ENCODE data around the gene SLC34A3.

The SLC34A3 gene

DNA sequence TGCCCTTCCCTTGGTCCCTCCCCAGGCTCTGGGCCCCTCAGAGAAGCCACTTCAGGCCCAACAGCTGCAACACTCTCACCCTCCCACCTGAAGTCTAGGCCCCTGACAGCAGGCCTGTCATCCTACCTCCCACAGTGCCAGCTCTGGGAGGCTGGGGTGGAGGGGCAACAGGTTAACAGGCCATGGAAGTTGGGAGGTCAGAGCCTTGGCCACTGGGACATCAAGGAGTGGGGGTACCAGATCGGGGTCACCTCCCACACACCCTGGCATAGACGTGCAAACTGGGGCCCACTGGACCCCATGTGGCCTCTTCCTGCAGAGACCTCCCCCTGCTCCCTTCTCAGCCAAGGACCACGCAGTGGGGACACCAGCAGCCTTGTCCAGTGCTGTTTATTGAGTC, 39.5 kb upstream of the SLC34A3 start:
- no peak for TF ChIP-seq CTCF (IDR thresholded peaks at IDR 0.05; ENCODE audit: low read depth, low read length)
- DNase-seq (ENCODE audit: low read depth in 2 of 2), result no peak
- no peak overlapping the region for H3K4me3 ChIP-seq (replicated peaks in 1 of 2; ENCODE audit: low read depth in 2 of 2, low read length in 2 of 2)

DNA sequence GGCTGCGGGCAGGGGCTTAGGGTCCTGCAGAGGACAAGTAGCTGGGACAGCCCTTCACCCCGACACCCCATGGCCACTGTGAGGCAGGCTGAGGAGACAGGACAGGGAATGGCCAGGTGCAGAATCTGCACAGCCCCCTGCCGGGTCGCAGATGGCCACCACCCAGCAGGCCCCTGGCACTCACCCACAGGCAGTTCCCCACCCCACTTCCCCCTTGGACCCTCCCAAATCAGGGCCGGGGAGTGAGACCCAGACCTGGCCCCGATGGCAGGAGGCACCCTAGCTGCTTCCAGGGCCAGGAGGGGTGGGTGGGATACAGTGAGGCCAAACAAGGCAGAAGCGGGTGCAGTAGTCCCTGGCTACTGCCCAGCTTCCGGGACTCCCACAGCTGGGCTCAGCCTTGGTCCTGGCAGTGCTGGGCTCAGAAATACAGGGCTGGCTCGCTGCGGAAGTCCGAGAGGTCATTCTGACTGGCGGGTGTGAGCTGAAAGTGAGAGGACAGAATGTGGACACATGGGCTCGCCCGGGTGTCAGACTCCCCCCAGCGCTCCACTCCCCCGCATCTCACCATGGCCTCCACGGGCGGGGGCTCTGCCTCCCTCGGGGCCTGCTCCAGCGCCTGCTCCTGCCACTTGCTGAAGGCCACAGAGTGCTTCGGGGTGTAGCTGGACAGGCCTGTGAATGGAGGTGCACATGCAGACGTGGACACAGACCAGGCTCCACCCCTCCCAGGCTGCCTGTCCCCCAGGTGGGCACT, 38.8 kb upstream of the SLC34A3 start:
- DNase-seq (ENCODE audit: low read depth in 2 of 2), result no peak
- no peak for TF ChIP-seq CTCF (IDR thresholded peaks at IDR 0.05; ENCODE audit: low read depth, low read length)

GRCh38 chr9:137192448-137192780, 38.3 kb upstream of the SLC34A3 start:
- H3K4me3 ChIP-seq (replicated peaks in 1 of 2; ENCODE audit: low read depth in 2 of 2, low read length in 2 of 2), result no peak overlapping the region
- TF ChIP-seq CTCF (IDR thresholded peaks at IDR 0.05; ENCODE audit: low read depth, low read length), result no peak
- DNase-seq (ENCODE audit: low read depth in 2 of 2), result no peak

More for the DNA sequence above, 38.8 kb upstream of the SLC34A3 start:
- H3K4me3 ChIP-seq (replicated peaks in 1 of 2; ENCODE audit: low read depth in 2 of 2, low read length in 2 of 2), result no peak overlapping the region

- no peak for DNase-seq (ENCODE audit: low read depth in 2 of 2)
- no peak for TF ChIP-seq CTCF (IDR thresholded peaks at IDR 0.05; ENCODE audit: low read depth, low read length)
- H3K4me3 ChIP-seq (replicated peaks in 1 of 2; ENCODE audit: low read depth in 2 of 2, low read length in 2 of 2), result no peak overlapping the region
Observed at GRCh38 chr9:137192859-137193258, 37.8 kb upstream of the SLC34A3 start.

GRCh38 chr9:137193771-137194170, 36.9 kb upstream of the SLC34A3 start:
- TF ChIP-seq CTCF (IDR thresholded peaks at IDR 0.05; ENCODE audit: low read depth, low read length), result no peak
- H3K4me3 ChIP-seq (replicated peaks in 1 of 2; ENCODE audit: low read depth in 2 of 2, low read length in 2 of 2), result no peak overlapping the region

DNA sequence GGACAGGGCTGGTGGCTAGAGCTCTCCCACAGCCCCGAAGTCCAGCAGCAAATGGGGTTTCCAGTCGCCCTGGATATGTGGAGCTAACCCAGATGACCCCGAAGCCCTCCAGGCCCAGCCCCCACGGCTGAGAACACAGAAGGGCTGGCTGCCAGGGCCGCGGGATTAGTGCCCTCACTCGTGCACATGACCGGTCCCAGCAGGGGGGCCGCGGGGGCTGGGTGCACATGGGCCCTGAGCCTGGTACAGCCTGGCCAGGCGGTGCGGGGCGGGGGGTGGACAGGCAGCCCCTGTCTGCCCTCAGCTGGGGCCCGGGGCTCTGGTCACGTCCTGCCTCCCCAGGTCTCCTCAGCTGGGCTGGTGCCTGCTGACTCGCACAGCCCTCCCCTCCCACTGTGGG, 36.3 kb upstream of the SLC34A3 start:
- H3K4me3 ChIP-seq (replicated peaks in 1 of 2; ENCODE audit: low read depth in 2 of 2, low read length in 2 of 2), result no peak overlapping the region
- no peak for DNase-seq (ENCODE audit: low read depth in 2 of 2)
- TF ChIP-seq CTCF (IDR thresholded peaks at IDR 0.05; ENCODE audit: low read depth, low read length), result no peak

More at GRCh38 chr9:137193771-137194170, 36.9 kb upstream of the SLC34A3 start:
- no peak for DNase-seq (ENCODE audit: low read depth in 2 of 2)

DNA sequence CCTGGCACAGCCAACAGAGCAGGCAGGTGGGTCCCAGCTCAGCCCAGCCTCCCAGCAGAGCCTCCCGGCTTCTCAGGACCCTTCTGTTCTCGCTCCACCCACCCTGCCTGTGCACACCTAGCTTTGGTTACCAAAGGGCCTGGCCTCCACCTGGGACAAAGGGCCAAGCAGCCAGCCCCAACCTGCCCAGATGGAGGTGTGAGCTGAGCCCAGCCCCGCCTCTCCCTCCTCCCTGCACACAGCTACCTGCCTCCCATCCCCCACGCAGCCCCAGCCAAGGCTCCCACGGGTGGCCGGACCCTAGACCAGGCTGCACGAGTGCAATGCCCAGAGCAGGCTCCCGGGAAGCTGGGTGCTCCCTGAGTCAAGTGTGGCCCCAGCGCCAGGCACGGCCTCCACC, 35.8 kb upstream of the SLC34A3 start:
- no peak for TF ChIP-seq CTCF (IDR thresholded peaks at IDR 0.05; ENCODE audit: low read depth, low read length)
- no peak overlapping the region for H3K4me3 ChIP-seq (replicated peaks in 1 of 2; ENCODE audit: low read depth in 2 of 2, low read length in 2 of 2)
- no peak for DNase-seq (ENCODE audit: low read depth in 2 of 2)

Measured in cardiac fibroblast (primary cell).